HepG2 (cell line): ENCODE data around the gene ZNF519. TPM values are rescaled to one million over a fixed set of nuclear protein-coding genes. Genes with fewer than 3 reads are reported as not detected.
A peak's percentile ranks its signal among the peaks of the same experiment; 100 is the strongest.

ENCODE experiments used
- ATAC-seq: fragments of 200-7000 bp; cut with Tn5 transposase; 3 replicates; pipeline ENCODE4 v1.9.1; 2020; ENCODE audit warnings: mild to moderate bottlenecking, moderate library complexity
- BruUV-seq: library from RNA; stranded (reverse); fragments of 400-500 nt; replicated peaks from 2 replicates; lab custom pipeline; 2021; lab: Mats Ljungman, UMichigan
- CTCF ChIA-PET: fragments of 300-600 bp; formaldehyde crosslinking; extraction: SDS; loops from one replicate; lab custom pipeline; 2021; ENCODE audit warnings: low total read pairs, inconsistent platforms, low intra/inter-chr PET ratio; lab: Yijun Ruan, JAX
- POLR2A ChIA-PET: fragments of 350-600 bp; sonication (Branson Sonifier 250); formaldehyde crosslinking; loops from one replicate; lab custom pipeline; 2020; ENCODE audit warnings: antibody characterized with exemption, inconsistent platforms; lab: Yijun Ruan, JAX
- DNase-seq: peaks from one replicate; pipeline ENCODE4 v3.0.0-alpha.2; 2015; ENCODE audit warnings: low spot score
- FAIRE-seq: peaks from 3 replicates; lab custom pipeline; 2011; peaks lifted over from hg19 to GRCh38; lab: Jason Lieb, UNC
- H2AFZ ChIP-seq: one replicate; pipeline ENCODE4 v1.6.1; 2011; ENCODE audit warnings: low read length, inconsistent platforms
- H3K27ac ChIP-seq: fragments of 300-600 bp; 3 replicates; pipeline ENCODE4 v1.8.0; 2011; ENCODE audit warnings: mixed run types, mild to moderate bottlenecking, mixed read lengths, low read length, inconsistent platforms; ENCODE audit not compliant: insufficient read depth; ENCODE audit errors: extremely low read length
- H3K27me3 ChIP-seq, 2 experiments: fragments of 200-600 bp in 1 of 2; 2 replicates in 1 of 2; 3 replicates in 1 of 2; pipeline versions ENCODE4 v1.6.0 to v1.8.0; 2011; ENCODE audit warnings: low read length in 2 of 2, mild to moderate bottlenecking in 2 of 2, moderate library complexity in 2 of 2, inconsistent platforms in 1 of 2; ENCODE audit not compliant: insufficient read depth in 2 of 2, control insufficient read depth in 1 of 2
- H3K36me3 ChIP-seq, 2 experiments: fragments of 200-600 bp in 1 of 2; replicated peaks in 1 of 2; 2 replicates in 1 of 2; 3 replicates in 1 of 2; pipeline versions ENCODE4 v1.5.1 to v1.8.0; 2011; ENCODE audit warnings: low read length in 2 of 2, inconsistent platforms in 1 of 2; ENCODE audit not compliant: insufficient read depth in 2 of 2, control insufficient read depth in 1 of 2
- H3K4me1 ChIP-seq: 2 replicates; pipeline ENCODE4 v1.5.1; 2012; ENCODE audit warnings: low read length, inconsistent platforms; ENCODE audit not compliant: insufficient read depth
- H3K4me2 ChIP-seq: 2 replicates; pipeline ENCODE4 v1.6.0; 2011; ENCODE audit warnings: low read depth, low read length, inconsistent platforms
- H3K4me3 ChIP-seq, 3 experiments: fragments of 200-600 bp in 1 of 3; sonication (generic), shearing (Covaris generic) in 1 of 3; replicated peaks in 1 of 3; 2 replicates each; pipeline ENCODE4 v1.5.1; 2011 to 2016; ENCODE audit warnings: low read length in 3 of 3, inconsistent platforms in 2 of 3, low read depth in 2 of 3, mild to moderate bottlenecking in 2 of 3, control low read depth in 1 of 3, mixed read lengths in 1 of 3; ENCODE audit not compliant: insufficient read depth in 1 of 3
- H3K79me2 ChIP-seq: one replicate; pipeline ENCODE4 v1.6.1; 2011; ENCODE audit warnings: low read length, inconsistent platforms; ENCODE audit not compliant: insufficient read depth
- H3K9ac ChIP-seq: 2 replicates; pipeline ENCODE4 v1.6.0; 2011; ENCODE audit warnings: mild to moderate bottlenecking, low read depth, low read length, inconsistent platforms; ENCODE audit not compliant: insufficient read depth
- H3K9me3 ChIP-seq: 2 replicates; pipeline ENCODE4 v1.5.1; 2012; ENCODE audit warnings: mild to moderate bottlenecking, low read length
- H4K20me1 ChIP-seq: 2 replicates; pipeline ENCODE4 v1.6.0; 2011; ENCODE audit warnings: inconsistent platforms, mild to moderate bottlenecking, low read length, moderate library complexity; ENCODE audit not compliant: insufficient read depth
- NFKB2 ChIP-seq: sonication (generic); formaldehyde crosslinking; IDR thresholded peaks from 2 replicates; pipeline ENCODE4 v1.4.0; 2020; ENCODE audit warnings: missing genetic modification reagents, borderline replicate concordance
- RFXAP ChIP-seq: sonication (generic); formaldehyde crosslinking; IDR thresholded peaks from 2 replicates; pipeline ENCODE4 v1.4.0; 2020; ENCODE audit warnings: missing genetic modification reagents, borderline replicate concordance
- SMC3 ChIP-seq: IDR thresholded peaks from 2 replicates; pipeline ENCODE4 v1.6.1; 2011; ENCODE audit warnings: low read length, improper control_type of control experiment
- ZFP37 ChIP-seq: sonication (generic); formaldehyde crosslinking; IDR thresholded peaks from 2 replicates; pipeline ENCODE4 v1.4.0; 2020; ENCODE audit warnings: missing genetic modification reagents, borderline replicate concordance
- ZMYM3 ChIP-seq: sonication (generic); formaldehyde crosslinking; IDR thresholded peaks from 2 replicates; pipeline ENCODE4 v1.5.1; 2020; ENCODE audit warnings: mild to moderate bottlenecking, missing genetic modification reagents
- ZNF292 ChIP-seq: sonication (generic); formaldehyde crosslinking; IDR thresholded peaks from 2 replicates; pipeline ENCODE4 v1.8.1; 2022; ENCODE audit warnings: mild to moderate bottlenecking, low read depth, missing genetic modification reagents, borderline replicate concordance
- ZNF850 ChIP-seq: sonication (generic); formaldehyde crosslinking; conservative IDR thresholded peaks from 2 replicates; pipeline ENCODE4 v1.9.0; 2021; ENCODE audit warnings: mild to moderate bottlenecking, missing genetic modification reagents
- WGBS: methylation state at CpG from one replicate; pipeline ENCODE4 v1.1.6; 2017; ENCODE audit warnings: low lambda C conversion rate; 5-methylcytosine and 5-hydroxymethylcytosine counted together
- in situ Hi-C: cut with HindIII; loops from 2 replicates; pipeline ENCODE4 v1.10.0; 2017; ENCODE audit warnings: low pct_unique_long_range_greater_than_20kb; ENCODE audit not compliant: extremely low pct_ligation_motif_present
- intact Hi-C: fragments of 100-400 bp; cut with micrococcal nuclease; formaldehyde crosslinking; loops from one replicate; pipeline ENCODE4 v1.10.0; 2022; ENCODE audit not compliant: unreplicated experiment
- polyA plus RNA-seq, 8 experiments: library from polyadenylated mRNA; depleted of rRNA in 3 of 8; stranded (reverse) in 7 of 8; unstranded in 1 of 8; fragments of >200 nt; fragmentation: Illumina TruSeq in 4 of 8; extraction: Trizol in 4 of 8; gene quantifications; 2 replicates each; pipeline versions ENCODE4 v1.2.1 to v1.2.3, GENCODE V29; 2011 to 2016; ENCODE audit warnings: low read depth in 4 of 8, missing spikeins in 1 of 8, mixed read lengths in 1 of 8; ENCODE audit not compliant: insufficient read depth in 1 of 8
- total RNA-seq, 5 experiments: library from RNA; depleted of rRNA; stranded (reverse); fragments of >200 nt; fragmentation: Illumina TruSeq; extraction: Trizol; gene quantifications; 2 replicates each; pipeline ENCODE4 v1.2.3, GENCODE V29; 2016; ENCODE audit warnings: low read depth in 1 of 5
- TF ChIP-seq, protein P1 (sequence below): sonication (generic); formaldehyde crosslinking; conservative IDR thresholded peaks from 2 replicates; pipeline ENCODE4 v1.4.0; 2020; ENCODE audit warnings: missing genetic modification reagents
- TF ChIP-seq, protein P2 (sequence below): sonication (generic); formaldehyde crosslinking; IDR thresholded peaks from 2 replicates; pipeline ENCODE4 v1.4.0; 2020; ENCODE audit warnings: missing genetic modification reagents, borderline replicate concordance

ZNF519 gene
- total and polyA plus RNA-seq, 2 of the 13 experiments (the other 11 are each of a cell fraction or from before 2014, with no cell fraction given), result 7.3 to 11.1 TPM

DNA sequence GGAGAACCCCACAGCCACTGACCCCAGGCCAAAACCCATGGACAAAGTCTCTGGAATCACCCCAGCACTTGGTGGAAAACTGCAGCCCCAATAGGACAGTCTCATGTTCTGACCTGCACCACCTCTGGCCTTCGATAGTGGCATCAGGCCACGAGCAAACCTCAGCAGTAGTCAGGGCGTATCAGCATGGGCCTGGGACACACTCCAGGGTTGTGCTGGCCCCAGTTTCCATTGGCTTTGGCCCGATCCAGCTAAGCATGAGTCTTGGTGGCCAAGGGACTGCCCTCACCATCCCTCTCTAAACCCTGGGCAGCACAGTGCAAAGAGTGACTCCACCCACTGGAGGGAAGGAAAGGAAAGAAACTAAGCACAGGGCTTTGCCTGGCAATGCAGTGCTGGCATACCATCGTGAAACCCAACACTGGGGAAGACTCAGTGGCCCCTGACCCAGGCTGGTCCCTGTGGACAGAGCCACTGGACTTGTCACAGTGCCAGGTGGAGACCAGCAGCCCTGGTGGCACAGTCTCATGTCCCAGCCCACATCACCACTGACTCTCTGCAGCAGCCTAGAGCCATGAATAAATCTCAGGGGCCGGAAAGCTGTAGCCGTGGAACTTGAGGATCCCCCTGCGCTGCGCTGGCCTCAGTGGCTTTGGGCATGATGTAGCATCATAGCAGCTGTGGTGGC, 46.3 kb downstream of the ZNF519 start:
- DNase-seq (no peak), ATAC-seq (peak; percentile 77), FAIRE-seq (no peak)
- H3K4me2 ChIP-seq, result peak overlapping the region; percentile 62; the same call in 1 of the 2 replicates
- no peaks in the 10 kb centered on the region for H3K27me3 ChIP-seq
- no peaks in the 10 kb centered on the region for H4K20me1 ChIP-seq
- H2AFZ ChIP-seq, result no peak overlapping the region
- no TSS peak for BruUV-seq
- H3K4me3 ChIP-seq, result no peak overlapping the region; a peak in 1 of 6 replicates
- in situ Hi-C loops (loop anchor here (5.0 kb wide), 1 partner anchor 274 kb away; no protein-coding TSS in a partner anchor), intact Hi-C loops (loop anchor here (1.0 kb wide), 3 partner anchors 254 to 273 kb away; partner anchors contain the start of gene MC5R)
- WGBS, result 87% methylated on average over 8 of the region's 9 CpGs
- CTCF ChIA-PET, result interaction anchor here (1.0 to 2.0 kb wide), 5 partner anchors 211 to 273 kb away, joined by 3 to 23 read pairs (median 21); partner anchors contain the start of gene MC5R
- TF ChIP-seq, protein P1, sequence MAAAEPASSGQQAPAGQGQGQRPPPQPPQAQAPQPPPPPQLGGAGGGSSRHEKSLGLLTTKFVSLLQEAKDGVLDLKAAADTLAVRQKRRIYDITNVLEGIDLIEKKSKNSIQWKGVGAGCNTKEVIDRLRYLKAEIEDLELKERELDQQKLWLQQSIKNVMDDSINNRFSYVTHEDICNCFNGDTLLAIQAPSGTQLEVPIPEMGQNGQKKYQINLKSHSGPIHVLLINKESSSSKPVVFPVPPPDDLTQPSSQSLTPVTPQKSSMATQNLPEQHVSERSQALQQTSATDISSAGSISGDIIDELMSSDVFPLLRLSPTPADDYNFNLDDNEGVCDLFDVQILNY (CRISPR knock-in tag), result no peak
- TF ChIP-seq ZNF850 (CRISPR knock-in tag) (no peak), NFKB2 (CRISPR knock-in tag) (no peak), ZNF292 (CRISPR knock-in tag) (no peak), SMC3 (no peak), ZFP37 (CRISPR knock-in tag) (no peak), RFXAP (CRISPR knock-in tag) (no peak), ZMYM3 (CRISPR knock-in tag) (0 out of 2 replicates have a peak, but pooled peaks have one; percentile 24)
- TF ChIP-seq, protein P2, sequence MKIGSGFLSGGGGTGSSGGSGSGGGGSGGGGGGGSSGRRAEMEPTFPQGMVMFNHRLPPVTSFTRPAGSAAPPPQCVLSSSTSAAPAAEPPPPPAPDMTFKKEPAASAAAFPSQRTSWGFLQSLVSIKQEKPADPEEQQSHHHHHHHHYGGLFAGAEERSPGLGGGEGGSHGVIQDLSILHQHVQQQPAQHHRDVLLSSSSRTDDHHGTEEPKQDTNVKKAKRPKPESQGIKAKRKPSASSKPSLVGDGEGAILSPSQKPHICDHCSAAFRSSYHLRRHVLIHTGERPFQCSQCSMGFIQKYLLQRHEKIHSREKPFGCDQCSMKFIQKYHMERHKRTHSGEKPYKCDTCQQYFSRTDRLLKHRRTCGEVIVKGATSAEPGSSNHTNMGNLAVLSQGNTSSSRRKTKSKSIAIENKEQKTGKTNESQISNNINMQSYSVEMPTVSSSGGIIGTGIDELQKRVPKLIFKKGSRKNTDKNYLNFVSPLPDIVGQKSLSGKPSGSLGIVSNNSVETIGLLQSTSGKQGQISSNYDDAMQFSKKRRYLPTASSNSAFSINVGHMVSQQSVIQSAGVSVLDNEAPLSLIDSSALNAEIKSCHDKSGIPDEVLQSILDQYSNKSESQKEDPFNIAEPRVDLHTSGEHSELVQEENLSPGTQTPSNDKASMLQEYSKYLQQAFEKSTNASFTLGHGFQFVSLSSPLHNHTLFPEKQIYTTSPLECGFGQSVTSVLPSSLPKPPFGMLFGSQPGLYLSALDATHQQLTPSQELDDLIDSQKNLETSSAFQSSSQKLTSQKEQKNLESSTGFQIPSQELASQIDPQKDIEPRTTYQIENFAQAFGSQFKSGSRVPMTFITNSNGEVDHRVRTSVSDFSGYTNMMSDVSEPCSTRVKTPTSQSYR (CRISPR knock-in tag), result no peak
- POLR2A ChIA-PET, result no interaction called here
- H3K4me1 ChIP-seq, result no peaks in the 10 kb centered on the region
- no peak overlapping the region for H3K27ac ChIP-seq
- H3K36me3 ChIP-seq, result no peaks in the 10 kb centered on the region
- no peaks in the 10 kb centered on the region for H3K79me2 ChIP-seq
- H3K9me3 ChIP-seq, result no peaks in the 10 kb centered on the region
- H3K9ac ChIP-seq, result no peak overlapping the region
